BJ (cell line): ENCODE results near the gene C19orf18. TPM values are rescaled to one million over a fixed set of nuclear protein-coding genes. Genes with fewer than 3 reads are reported as not detected.
A peak's percentile ranks its signal among the peaks of the same experiment; 100 is the strongest.
"Not testable (repeated sequence)": the region's sequence is repeated elsewhere in the genome, so short reads cannot be mapped to it uniquely, and the experiment has no call there.

Source experiments
- CTCF ChIA-PET: fragments of 350-600 bp; formaldehyde crosslinking; extraction: SDS; loops from one replicate; lab custom pipeline; 2021; ENCODE audit warnings: antibody characterized with exemption, inconsistent platforms; lab: Yijun Ruan, JAX
- POLR2A ChIA-PET: fragments of 300-600 bp; sonication (Branson Sonifier 250); formaldehyde crosslinking; extraction: SDS; loops from one replicate; lab custom pipeline; 2021; ENCODE audit warnings: antibody characterized with exemption; lab: Charles Lee
- DNase-seq: peaks from one replicate; pipeline ENCODE4 v3.0.0-alpha.2; 2011; ENCODE audit warnings: low read depth
- H3K27me3 ChIP-seq: 2 replicates; pipeline ENCODE4 v1.6.0; 2011; ENCODE audit warnings: low read length; ENCODE audit not compliant: control insufficient read depth, insufficient read depth
- H3K36me3 ChIP-seq: 2 replicates; pipeline ENCODE4 v1.5.1; 2011; ENCODE audit warnings: low read length; ENCODE audit not compliant: control insufficient read depth, insufficient read depth
- H3K4me3 ChIP-seq: 2 replicates; pipeline ENCODE4 v1.5.1; 2011; ENCODE audit warnings: low read depth, mild to moderate bottlenecking, control low read depth, low read length
- polyA plus RNA-seq: library from polyadenylated mRNA; depleted of rRNA; stranded (reverse); fragments of >200 nt; gene quantifications from 2 replicates; pipeline ENCODE4 v1.2.3, GENCODE V29; 2011
- TF ChIP-seq, protein P1 (sequence below): IDR thresholded peaks from 2 replicates; pipeline ENCODE4 v1.5.1; 2011; ENCODE audit warnings: low read depth, mild to moderate bottlenecking, control low read depth, inconsistent platforms, low read length, moderate library complexity; ENCODE audit not compliant: insufficient read depth

Gene C19orf18
- polyA plus RNA-seq, 1 experiment = not detected

DNA sequence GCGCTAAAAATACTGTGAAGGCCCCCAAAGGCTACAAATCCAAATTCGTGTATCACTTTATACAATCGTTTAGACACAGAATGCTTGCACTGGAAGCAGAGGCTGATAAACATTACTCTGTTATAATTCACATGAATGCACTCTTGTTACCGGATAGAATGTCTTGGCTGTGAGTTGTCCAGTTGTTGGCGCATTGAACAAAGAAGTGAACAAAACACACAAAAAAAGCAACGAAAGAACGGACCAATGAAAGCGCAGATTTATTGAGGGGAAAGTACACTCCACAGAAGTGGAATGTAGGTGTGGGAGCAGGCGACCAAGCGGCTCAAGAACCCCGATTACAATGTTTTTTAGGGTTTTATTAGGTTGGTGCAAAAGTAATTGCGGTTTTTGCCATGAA is 38.6 kb downstream of the C19orf18 start:
- TF ChIP-seq, protein P1, sequence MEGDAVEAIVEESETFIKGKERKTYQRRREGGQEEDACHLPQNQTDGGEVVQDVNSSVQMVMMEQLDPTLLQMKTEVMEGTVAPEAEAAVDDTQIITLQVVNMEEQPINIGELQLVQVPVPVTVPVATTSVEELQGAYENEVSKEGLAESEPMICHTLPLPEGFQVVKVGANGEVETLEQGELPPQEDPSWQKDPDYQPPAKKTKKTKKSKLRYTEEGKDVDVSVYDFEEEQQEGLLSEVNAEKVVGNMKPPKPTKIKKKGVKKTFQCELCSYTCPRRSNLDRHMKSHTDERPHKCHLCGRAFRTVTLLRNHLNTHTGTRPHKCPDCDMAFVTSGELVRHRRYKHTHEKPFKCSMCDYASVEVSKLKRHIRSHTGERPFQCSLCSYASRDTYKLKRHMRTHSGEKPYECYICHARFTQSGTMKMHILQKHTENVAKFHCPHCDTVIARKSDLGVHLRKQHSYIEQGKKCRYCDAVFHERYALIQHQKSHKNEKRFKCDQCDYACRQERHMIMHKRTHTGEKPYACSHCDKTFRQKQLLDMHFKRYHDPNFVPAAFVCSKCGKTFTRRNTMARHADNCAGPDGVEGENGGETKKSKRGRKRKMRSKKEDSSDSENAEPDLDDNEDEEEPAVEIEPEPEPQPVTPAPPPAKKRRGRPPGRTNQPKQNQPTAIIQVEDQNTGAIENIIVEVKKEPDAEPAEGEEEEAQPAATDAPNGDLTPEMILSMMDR = no peak
- peaks cover 1% of the 10 kb centered on the region; the same call in 1 of the 2 replicates for H3K36me3 ChIP-seq
- no peaks in the 10 kb centered on the region for H3K27me3 ChIP-seq
- ChIA-PET POLR2A (no interaction called here), CTCF (interaction anchor here (1.0 kb wide), 1 partner anchor 9 kb away, joined by 3 read pairs; no protein-coding TSS in a partner anchor)
- DNase-seq = no peak
- no peak overlapping the region for H3K4me3 ChIP-seq

DNA sequence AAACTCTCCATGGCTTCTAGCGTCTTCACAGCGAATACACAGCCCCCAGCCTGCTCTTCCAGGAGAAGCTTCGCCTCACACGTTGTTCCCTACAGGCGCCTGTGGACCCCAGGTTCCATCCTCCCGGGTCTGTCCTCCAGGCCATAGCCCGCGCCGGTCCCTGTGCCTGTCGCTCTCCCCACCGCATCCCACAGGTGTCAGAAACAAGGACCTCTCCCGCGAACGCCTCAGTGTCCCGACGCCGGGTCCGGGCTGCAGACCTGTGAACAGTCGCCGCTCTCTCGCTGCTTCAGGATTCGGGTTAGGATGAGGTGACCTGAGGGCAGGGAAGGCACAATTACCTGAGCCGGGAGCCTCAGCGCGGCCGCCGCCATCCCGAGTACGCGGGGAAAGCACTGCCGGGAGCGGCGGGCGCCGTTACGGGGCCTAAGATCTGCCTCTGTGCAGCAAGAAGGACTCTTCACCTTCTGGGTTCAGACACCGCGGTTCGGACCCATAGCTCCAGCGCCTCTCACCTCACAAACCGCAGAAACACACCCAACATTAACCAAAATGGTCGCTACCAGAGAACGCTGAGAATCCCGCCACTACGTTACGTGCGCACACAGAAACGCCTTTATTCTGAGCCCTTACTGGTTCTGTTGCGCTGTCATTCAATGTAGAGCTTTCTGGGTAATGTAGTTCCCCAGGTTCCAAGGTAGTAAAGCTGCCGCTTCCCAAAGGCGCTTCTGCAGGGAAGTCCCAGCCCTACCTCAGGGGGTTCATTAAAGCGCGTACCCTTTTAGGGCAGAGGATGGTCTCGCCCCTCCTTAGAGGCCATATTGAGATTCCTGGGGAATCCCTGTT is 39.3 kb downstream of the C19orf18 start, which contains the start of gene ZNF418:
ZNF418 (minus strand) TSS at position 583 of the 846 bp plus-strand sequence. CDS start 1,580 bp downstream, outside the sequence.
- CTCF ChIA-PET = interaction anchor here (1.0 to 1.1 kb wide), 2 partner anchors 10 to 197 kb away, joined by 3 read pairs; no protein-coding TSS in a partner anchor
- TF ChIP-seq, protein P1 = no peak

DNA sequence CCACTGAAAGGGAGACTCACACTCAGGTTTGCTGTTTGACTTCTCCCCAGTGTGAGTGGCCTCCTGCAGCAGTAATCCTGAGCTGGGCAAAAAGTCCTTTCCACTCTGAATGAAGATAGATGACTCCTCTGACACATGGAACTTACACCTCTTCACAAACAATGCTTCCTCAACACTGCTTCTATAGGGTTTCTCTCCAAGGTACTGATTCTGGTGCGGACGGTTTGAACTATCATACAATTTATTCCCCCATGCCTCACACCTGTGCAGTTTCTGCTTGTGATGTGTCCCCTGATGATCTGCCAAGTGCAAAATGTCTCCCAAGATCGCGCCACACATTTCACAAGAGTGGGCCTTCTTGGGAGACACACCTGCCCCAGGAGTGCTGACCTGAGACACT is 46.7 kb downstream of the C19orf18 start:
- TF ChIP-seq, protein P1 = no peak
- Histone ChIP-seq H3K4me3 (no peak overlapping the region), H3K36me3 (peaks cover 9% of the 10 kb centered on the region), H3K27me3 (no peaks in the 10 kb centered on the region)
- POLR2A ChIA-PET = no interaction called here
- DNase-seq = no peak
- CTCF ChIA-PET = no interaction called here

More for the DNA sequence above, 39.3 kb downstream of the C19orf18 start, which contains the start of gene ZNF418:
- H3K4me3 ChIP-seq = peak within 1 kb of the TSS; percentile 68
- no peaks in the 10 kb centered on the region for H3K27me3 ChIP-seq
- peak; percentile 44 for DNase-seq
- peaks cover 1% of the 10 kb centered on the region; the same call in 1 of the 2 replicates for H3K36me3 ChIP-seq
- POLR2A ChIA-PET = no interaction called here

DNA sequence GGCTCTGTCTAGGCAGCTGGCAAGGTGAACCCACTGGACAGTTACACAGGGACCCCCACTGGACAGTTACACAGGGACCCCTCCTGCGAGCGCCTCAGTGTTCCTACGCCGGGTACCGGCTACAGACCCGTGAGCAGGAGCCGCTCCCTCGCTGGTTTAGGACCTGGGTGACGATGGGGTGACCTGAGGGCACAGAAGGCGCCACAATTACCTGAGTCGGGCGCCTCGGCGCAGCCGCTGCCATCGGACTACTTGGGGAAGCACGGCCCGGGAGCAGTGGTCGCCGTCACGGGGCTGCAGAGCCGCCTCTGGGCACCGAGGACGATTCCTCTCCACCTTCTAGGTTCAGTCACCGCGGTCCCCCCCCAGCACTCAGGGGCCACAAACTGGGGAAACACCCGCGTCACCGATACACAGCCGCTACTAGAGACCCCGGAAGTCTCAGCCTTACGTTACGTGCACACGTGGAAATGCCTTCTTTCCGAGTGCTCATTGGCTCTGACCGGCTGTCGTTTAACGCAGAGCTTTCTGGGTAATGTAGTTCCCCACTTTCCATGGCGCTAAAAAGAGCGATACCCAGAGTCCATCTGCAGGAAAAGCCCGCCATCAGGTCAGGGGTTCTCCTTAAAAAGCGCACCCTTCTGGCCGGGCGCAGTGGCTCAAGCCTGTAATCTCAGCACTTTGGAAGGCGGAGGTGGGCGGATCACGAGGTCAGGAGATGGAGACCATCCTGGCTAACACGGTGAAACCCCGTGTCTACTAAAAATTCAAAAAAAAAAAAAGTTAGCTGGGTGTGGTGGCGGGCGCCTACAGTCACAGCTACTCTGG is 58.0 kb downstream of the C19orf18 start, which contains the start of gene ZNF417:
ZNF417 (minus strand) TSS at position 425 of the 828 bp plus-strand sequence; CDS start at position 244, 181 bp downstream.
- H3K4me3 ChIP-seq = peak within 1 kb of the TSS; percentile 82
- H3K27me3 ChIP-seq, H3K36me3 ChIP-seq, POLR2A ChIA-PET: not testable (repeated sequence)
- DNase-seq = peak; percentile 85
- TF ChIP-seq, protein P1 = peak; percentile 48
- CTCF ChIA-PET = interaction anchor here (0.6 to 1.2 kb wide), 5 partner anchors 15 to 811 kb away, joined by 3 to 4 read pairs (median 3); partner anchors contain the start of gene ZNF814
